Stimulated activated CD8-positive, alpha-beta memory T cell treated with anti-CD3 and anti-CD28 coated beads, Interleukin-15, amount 100 ng/mL, for 4 hours (primary cell): ENCODE results near the gene CMTR1.
"Not testable (repeated sequence)": the region's sequence is repeated elsewhere in the genome, so short reads cannot be mapped to it uniquely, and the experiment has no call there.

ENCODE experiments used
- DNase-seq, 2 donors: peaks; one replicate each; pipeline ENCODE4 v3.0.0-alpha.2; 2020; ENCODE audit warnings: low read depth in 2 of 2

The CMTR1 gene, protein sequence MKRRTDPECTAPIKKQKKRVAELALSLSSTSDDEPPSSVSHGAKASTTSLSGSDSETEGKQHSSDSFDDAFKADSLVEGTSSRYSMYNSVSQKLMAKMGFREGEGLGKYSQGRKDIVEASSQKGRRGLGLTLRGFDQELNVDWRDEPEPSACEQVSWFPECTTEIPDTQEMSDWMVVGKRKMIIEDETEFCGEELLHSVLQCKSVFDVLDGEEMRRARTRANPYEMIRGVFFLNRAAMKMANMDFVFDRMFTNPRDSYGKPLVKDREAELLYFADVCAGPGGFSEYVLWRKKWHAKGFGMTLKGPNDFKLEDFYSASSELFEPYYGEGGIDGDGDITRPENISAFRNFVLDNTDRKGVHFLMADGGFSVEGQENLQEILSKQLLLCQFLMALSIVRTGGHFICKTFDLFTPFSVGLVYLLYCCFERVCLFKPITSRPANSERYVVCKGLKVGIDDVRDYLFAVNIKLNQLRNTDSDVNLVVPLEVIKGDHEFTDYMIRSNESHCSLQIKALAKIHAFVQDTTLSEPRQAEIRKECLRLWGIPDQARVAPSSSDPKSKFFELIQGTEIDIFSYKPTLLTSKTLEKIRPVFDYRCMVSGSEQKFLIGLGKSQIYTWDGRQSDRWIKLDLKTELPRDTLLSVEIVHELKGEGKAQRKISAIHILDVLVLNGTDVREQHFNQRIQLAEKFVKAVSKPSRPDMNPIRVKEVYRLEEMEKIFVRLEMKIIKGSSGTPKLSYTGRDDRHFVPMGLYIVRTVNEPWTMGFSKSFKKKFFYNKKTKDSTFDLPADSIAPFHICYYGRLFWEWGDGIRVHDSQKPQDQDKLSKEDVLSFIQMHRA

GRCh38 chr6:37432916-37433656, at the start of gene CMTR1:
TSS of gene CMTR1 (plus strand) at chr6:37433221. CDS start at chr6:37435630, 2,409 bp downstream.
- peak; percentile 94 to 96 for DNase-seq

GRCh38 chr6:37388578-37388977, 44.4 kb upstream of the CMTR1 start:
- DNase-seq = no peak

GRCh38 chr6:37389857-37390256, 43.2 kb upstream of the CMTR1 start:
- DNase-seq = no peak

DNA sequence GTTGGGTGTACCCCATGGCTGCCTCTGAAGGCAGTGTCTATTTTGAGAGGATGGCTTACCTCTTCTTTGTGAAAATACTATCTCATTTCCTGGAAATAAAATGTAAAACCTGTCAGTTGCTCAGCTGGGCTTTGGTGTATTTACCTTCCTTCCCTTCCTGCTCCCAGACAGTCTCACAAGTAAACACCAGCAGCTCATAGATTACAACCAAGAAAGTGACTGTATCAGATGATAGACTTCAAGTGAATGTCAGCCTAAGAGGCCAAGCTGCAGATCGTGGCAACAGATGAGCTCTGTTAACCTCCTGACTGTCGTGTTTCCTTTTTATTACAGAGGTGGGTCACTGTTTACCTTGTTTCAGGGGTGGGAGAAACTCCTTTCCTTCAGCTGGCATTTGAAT, 41.9 kb upstream of the CMTR1 start:
- DNase-seq = no peak

- no peak for DNase-seq
Measured at GRCh38 chr6:37392821-37393220, 40.2 kb upstream of the CMTR1 start.

DNA sequence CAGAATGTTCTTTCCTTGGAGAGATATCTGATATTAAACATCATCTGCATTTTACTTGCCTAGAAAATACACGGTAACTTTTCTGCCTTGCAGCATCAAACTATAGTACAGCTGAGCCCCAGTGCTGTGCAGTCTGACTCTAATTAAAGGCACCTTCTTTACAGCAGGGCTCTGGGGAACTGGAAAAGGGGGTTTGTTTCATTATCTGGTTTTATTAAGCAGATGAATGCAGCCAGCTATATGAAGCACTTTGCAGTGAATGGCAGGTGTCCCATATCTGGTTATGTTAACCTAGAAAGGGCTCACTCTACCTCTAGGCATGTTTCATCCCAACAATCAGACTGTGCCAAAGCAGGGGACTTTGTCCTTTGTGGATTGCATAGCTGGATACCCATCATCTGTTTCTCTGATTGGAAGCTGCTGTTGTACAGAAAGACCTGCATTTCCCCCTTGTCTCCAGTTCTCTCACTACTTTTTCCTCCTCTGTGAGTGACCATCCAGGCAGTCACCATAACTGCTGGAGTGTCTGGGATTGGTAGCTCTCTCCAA, 39.6 kb upstream of the CMTR1 start:
- DNase-seq = no peak

DNA sequence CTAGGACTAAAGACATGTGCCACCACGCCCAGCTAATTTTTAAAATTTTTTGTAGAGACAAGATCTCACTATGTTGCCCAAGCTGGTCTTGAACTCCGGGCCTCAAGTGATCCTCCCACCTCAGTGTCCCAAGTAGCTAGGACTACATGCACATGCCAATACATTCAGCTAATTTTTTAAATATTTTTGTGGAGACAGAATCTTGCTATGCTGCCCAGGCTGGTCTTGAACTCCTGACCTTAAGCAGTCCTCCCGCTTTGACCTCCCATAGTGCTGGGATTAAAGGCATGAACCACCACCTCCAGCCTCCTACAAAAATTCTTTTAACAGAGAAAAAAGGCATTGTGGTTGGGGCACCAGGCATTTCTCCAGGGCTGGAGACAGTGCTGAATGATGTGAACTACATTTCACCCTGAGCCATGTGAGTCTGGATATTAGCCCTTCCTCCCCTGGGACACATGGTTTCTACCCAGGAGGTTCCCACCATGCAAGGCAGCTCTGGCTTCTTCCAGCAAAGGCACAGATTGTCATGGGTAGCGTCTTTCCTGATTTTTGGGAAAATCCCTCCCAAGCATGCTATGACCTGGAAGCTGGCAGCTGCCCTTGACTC, 36.3 kb upstream of the CMTR1 start:
- DNase-seq = no peak

DNA sequence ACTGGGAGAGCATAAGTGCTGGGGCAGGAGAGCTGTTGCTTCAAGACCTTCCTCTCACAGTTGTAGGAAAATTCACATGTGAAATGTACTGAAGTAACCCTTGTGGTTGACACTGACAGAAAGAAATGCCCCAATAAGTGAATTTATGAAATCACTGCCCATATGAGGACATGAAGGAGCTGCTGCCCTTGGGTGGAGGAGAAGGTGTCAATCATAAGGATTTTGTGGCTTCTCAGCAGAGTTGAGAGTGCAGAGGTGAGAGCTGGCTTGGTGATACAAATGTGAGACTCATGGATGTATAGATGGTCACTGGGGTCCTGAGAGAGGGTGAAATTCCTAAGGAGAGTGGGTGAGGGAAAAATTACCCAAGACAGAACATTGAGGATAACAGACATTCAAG, 33.9 kb upstream of the CMTR1 start:
- DNase-seq = no peak

DNA sequence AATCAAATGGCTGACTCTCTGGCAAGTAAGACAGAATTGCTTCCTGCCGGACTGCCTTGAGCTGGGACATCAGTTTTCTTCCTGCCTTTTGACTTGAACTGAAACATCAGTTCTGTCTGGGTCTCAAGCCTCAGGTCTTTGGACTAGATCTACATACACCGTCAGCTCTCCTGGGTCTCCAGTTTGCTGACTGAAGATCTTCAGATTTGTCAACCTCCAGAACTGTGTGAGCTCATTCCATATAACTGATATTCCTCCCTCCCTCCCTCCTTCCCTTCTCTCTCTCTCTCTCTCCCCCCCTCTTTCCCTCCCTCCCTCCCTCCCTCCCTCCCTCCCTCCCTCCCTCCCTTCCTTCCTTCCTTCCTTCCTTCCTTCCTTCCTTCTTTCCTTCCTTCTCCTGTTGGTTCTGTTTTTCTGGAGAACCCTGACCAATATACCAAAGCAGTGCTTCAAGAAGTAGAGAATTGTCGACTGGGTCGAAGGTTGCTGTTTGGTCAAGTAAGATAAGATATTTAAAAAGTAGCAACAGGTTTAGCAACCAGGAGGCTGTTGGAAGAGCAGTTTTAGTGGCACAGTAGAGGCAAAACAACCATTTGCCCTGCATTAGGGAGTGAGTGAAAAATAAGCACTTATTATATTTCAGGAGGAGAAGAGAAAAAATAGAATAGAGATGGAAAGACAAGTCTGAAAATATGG, 33.1 kb upstream of the CMTR1 start:
- no peak for DNase-seq

DNA sequence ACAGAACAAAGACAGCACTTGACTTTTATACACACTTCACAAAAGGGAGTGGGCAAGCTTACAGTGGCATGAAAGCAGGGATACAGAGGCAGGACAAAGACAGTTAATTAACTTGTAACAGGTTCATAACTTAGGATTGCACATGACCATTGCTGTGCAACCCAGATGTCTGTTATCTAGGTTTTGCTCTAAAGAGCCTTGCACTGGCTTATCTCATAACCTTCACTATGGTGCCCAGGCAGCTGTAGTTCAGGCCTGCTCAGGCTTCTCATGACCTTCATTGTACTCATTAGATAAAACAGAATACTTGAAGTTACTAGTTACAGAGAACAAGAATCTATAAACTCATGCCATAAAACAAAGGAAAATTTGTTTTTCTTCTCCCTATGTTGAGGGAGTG, 31.4 kb upstream of the CMTR1 start:
- not testable (repeated sequence) for DNase-seq

- no peak for DNase-seq
Measured at GRCh38 chr6:37406726-37407341, 26.2 kb upstream of the CMTR1 start.

DNA sequence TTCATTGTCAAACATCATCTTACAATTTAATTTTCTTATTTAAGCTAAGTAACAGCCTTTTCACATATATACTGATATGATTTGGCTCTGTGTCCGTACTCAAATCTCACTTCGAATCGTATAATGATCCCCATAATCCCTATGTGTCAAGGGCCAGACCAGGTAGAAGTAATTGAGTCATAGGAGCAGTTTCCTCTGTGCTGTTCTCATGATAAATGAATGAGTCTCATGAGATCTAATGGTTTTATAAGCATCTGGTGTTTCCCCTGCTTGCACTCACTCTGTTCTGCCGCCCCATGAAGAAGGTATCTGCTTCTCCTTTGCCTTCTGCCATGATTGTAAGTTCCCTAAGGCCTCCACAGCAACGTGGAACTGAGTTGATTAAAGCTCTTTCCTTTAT, 25.1 kb upstream of the CMTR1 start:
- no peak for DNase-seq

DNA sequence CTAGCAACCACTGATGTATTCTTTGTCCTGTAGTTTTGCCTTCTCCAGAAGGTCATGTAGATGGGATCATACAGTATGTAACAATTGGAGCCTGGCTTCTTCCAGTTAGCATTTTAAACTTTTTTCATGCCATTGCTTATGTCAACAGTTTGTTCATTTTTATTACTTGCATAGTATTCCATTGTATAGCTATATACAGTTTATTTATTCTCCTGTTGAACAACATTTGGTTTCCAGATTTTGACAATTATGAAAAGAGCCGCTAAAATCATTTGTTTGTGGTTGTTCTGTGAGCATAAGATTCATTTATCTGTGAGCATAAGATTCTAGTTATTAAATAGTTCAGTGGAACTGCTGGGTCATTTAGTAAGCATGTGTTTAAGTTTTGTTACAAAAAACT, 23.5 kb upstream of the CMTR1 start:
- no peak for DNase-seq

GRCh38 chr6:37417393-37417792, 15.6 kb upstream of the CMTR1 start:
- DNase-seq = no peak

- no peak for DNase-seq
Measured at GRCh38 chr6:37418722-37419121, 14.3 kb upstream of the CMTR1 start.

GRCh38 chr6:37426058-37426944, 6.7 kb upstream of the CMTR1 start:
- DNase-seq = no peak

GRCh38 chr6:37426945-37427510, 6.0 kb upstream of the CMTR1 start:
- DNase-seq = no peak

DNA sequence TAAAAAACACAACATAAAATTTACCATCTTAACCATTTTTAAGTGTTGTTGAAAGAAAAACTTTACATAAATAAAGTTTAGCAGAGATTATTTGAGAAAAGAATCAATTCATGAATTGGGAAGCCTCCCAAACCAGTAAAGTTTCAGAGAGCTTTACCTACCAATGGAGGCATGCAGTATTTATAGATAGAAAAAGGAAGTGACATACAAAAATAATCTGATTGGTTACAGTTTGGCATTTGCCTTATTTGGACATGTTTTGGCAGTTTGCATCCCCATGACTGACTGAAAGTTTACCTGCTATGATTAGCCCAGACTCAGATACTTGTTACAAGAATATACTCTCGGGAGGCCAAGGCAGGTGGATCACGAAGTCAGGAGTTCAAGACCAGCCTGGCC, 3.7 kb upstream of the CMTR1 start:
- DNase-seq = no peak

- DNase-seq = no peak
Measured at GRCh38 chr6:37432590-37432915, 468 bp upstream of the CMTR1 start.
